ENCODE measurements around the gene HGF. TPM values are rescaled to one million over a fixed set of nuclear protein-coding genes. Genes with fewer than 3 reads are reported as not detected.
A peak's percentile ranks its signal among the peaks of the same experiment; 100 is the strongest.

HGF gene
- total RNA-seq, 2 donors from 2014 or later, result 0.20 to 0.29 TPM

DNA sequence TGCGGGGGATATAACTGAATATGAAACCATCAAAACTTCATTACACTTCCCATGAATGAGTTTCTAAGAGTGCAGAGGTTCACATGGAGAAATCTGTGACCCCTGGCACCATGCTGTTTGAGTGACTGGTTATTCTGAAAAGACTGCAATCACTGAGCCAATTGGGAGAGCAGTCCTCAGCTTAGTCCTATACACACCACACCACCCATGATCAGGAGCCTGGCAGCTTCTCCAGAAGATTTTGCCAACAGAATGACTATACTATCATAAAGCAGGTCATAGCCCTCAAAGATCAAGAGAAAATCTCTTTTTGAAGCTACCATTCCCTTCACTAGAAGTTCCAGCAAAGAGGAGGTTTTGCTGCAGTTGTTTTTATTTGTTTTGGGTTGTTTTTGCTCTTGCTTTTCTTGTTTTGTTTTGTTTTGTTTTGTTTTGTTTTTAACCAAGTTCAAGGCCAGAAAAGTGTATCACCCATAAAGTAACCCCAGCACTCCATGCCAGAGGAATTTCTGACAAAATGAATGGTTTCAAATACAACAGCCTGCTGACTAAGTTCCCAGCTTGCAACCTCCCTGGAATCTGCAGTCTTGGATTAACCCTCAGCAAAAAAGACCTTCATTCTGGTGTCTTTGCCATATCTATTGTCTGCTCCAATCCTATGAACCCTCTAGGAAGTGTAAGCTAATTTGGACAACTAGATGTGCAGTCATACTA is 19.7 kb upstream of the HGF start:
- peaks cover 2% of the 10 kb centered on the region for H3K4me1 Mint-ChIP-seq
- Histone ChIP-seq H3K36me3 (ENCODE audit: control insufficient read depth, insufficient read depth, low read length) (no peaks in the 10 kb centered on the region), H3K9me3 (ENCODE audit: control insufficient read depth, low read length) (no peaks in the 10 kb centered on the region), H3K4me3 (ENCODE audit: low read length) (no peak overlapping the region), H3K4me1 (ENCODE audit: control insufficient read depth, insufficient read depth, low read length) (no peaks in the 10 kb centered on the region), H3K9ac (ENCODE audit: extremely low read depth, low read length, poor library complexity, severe bottlenecking) (no peak overlapping the region), H3K27ac (ENCODE audit: low read depth, low read length) (peak overlapping the region; percentile 8), H3K27me3 (ENCODE audit: control insufficient read depth, insufficient read depth, low read length, poor library complexity, severe bottlenecking) (no peaks in the 10 kb centered on the region)
- no peak for DNase-seq
- H3K4me3 Mint-ChIP-seq, result no peak overlapping the region
- H3K9me3 Mint-ChIP-seq, result no peaks in the 10 kb centered on the region
- TF ChIP-seq, protein P1, sequence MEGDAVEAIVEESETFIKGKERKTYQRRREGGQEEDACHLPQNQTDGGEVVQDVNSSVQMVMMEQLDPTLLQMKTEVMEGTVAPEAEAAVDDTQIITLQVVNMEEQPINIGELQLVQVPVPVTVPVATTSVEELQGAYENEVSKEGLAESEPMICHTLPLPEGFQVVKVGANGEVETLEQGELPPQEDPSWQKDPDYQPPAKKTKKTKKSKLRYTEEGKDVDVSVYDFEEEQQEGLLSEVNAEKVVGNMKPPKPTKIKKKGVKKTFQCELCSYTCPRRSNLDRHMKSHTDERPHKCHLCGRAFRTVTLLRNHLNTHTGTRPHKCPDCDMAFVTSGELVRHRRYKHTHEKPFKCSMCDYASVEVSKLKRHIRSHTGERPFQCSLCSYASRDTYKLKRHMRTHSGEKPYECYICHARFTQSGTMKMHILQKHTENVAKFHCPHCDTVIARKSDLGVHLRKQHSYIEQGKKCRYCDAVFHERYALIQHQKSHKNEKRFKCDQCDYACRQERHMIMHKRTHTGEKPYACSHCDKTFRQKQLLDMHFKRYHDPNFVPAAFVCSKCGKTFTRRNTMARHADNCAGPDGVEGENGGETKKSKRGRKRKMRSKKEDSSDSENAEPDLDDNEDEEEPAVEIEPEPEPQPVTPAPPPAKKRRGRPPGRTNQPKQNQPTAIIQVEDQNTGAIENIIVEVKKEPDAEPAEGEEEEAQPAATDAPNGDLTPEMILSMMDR (conservative IDR thresholded peaks at IDR 0.05), result no peak
- no peaks in the 10 kb centered on the region for H3K36me3 Mint-ChIP-seq (ENCODE audit: low read depth)
- H3K27ac Mint-ChIP-seq, result no peak overlapping the region
- no peaks in the 10 kb centered on the region for H3K27me3 Mint-ChIP-seq (ENCODE audit: insufficient read depth)
- WGBS, 2 experiments (ENCODE audit: insufficient coverage in 1 of 2, insufficient read length in 1 of 2), result 100% methylated on average over 1 of the region's 1 CpG; no CpG with 5 or more reads in 1 of the 2 experiments

DNA sequence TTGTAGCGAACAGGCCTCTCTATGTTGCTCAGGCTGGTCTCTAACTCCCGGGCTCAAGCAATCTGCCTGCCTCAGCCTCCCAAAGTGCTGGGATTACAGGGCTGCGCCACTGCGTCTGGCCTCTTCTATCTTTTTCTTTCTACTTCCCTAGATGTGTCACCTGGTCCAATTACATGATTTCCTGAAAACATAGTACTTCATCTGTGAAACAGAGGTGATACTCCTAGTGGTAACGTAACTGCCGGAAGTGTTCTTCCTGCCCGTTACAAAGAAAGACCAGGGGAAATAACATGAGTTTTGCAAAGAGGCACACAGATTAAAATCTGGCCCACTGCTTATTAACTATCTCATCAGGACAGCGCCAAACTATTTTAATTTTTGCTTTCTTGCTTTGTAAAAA is 18.4 kb upstream of the HGF start:
- Histone ChIP-seq H3K36me3 (ENCODE audit: control insufficient read depth, insufficient read depth, low read length) (no peaks in the 10 kb centered on the region), H3K9ac (ENCODE audit: extremely low read depth, low read length, poor library complexity, severe bottlenecking) (no peak overlapping the region), H3K9me3 (ENCODE audit: control insufficient read depth, low read length) (no peaks in the 10 kb centered on the region), H3K27ac (ENCODE audit: low read depth, low read length) (no peak overlapping the region), H3K4me1 (ENCODE audit: control insufficient read depth, insufficient read depth, low read length) (no peaks in the 10 kb centered on the region), H3K4me3 (ENCODE audit: low read length) (no peak overlapping the region), H3K27me3 (ENCODE audit: control insufficient read depth, insufficient read depth, low read length, poor library complexity, severe bottlenecking) (no peaks in the 10 kb centered on the region)
- Mint-ChIP-seq H3K36me3 (ENCODE audit: low read depth) (no peaks in the 10 kb centered on the region), H3K4me3 (no peak overlapping the region), H3K27ac (no peak overlapping the region), H3K9me3 (no peaks in the 10 kb centered on the region), H3K27me3 (ENCODE audit: insufficient read depth) (no peaks in the 10 kb centered on the region), H3K4me1 (peaks cover 2% of the 10 kb centered on the region)
- 82 to 92% methylated on average over 5 to 8 of the region's 8 CpGs for WGBS, 2 experiments (ENCODE audit: insufficient coverage in 1 of 2, insufficient read length in 1 of 2)
- TF ChIP-seq, protein P1 (conservative IDR thresholded peaks at IDR 0.05), result no peak
- no peak for DNase-seq

DNA sequence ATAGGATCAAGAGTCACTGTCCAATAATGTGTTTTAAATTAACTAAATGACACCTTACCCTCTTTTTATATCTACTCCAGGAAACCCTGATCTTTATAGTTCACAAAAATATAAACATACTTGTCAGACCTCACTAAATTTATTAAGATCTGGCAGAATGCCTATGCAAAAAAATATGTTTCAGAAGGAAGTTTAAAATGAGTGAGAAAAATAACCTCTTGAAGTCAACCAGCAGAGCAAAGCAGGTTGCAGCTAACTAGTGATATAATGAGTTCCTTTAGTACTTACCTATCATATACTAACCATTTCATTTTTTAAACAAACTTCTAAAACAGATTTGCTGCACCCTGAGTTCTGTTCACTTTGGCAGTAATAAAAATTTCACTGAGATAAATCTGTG is 14.0 kb upstream of the HGF start:
- no peaks in the 10 kb centered on the region for H3K36me3 ChIP-seq (ENCODE audit: control insufficient read depth, insufficient read depth, low read length)
- no peak overlapping the region for H3K27ac Mint-ChIP-seq
- H3K9me3 Mint-ChIP-seq, result no peaks in the 10 kb centered on the region
- H3K27me3 ChIP-seq (ENCODE audit: control insufficient read depth, insufficient read depth, low read length, poor library complexity, severe bottlenecking), result no peaks in the 10 kb centered on the region
- TF ChIP-seq, protein P1 (conservative IDR thresholded peaks at IDR 0.05), result no peak
- no peaks in the 10 kb centered on the region for H3K27me3 Mint-ChIP-seq (ENCODE audit: insufficient read depth)
- peaks cover 12% of the 10 kb centered on the region for H3K4me1 Mint-ChIP-seq
- H3K4me3 ChIP-seq (ENCODE audit: low read length), result no peak overlapping the region
- no peaks in the 10 kb centered on the region for H3K9me3 ChIP-seq (ENCODE audit: control insufficient read depth, low read length)
- no peak for DNase-seq
- H3K9ac ChIP-seq (ENCODE audit: extremely low read depth, low read length, poor library complexity, severe bottlenecking), result no peak overlapping the region
- H3K36me3 Mint-ChIP-seq (ENCODE audit: low read depth), result no peaks in the 10 kb centered on the region
- no peak overlapping the region for H3K4me3 Mint-ChIP-seq
- H3K27ac ChIP-seq (ENCODE audit: low read depth, low read length), result no peak overlapping the region
- peaks cover 4% of the 10 kb centered on the region for H3K4me1 ChIP-seq (ENCODE audit: control insufficient read depth, insufficient read depth, low read length)

Data from endodermal cell (in vitro differentiated cells).